K562 (cell line): ENCODE measurements around the gene NFIC. TPM values are rescaled to one million over a fixed set of nuclear protein-coding genes. Genes with fewer than 3 reads are reported as not detected.

Source experiments
- FOXA3 ChIP-seq, 2 experiments: fragments of 450-650 bp in 1 of 2; sonication (generic) in 1 of 2; formaldehyde crosslinking; IDR thresholded peaks in 1 of 2; conservative IDR thresholded peaks in 1 of 2; 2 replicates each; pipeline versions ENCODE4 v1.4.0 to v1.8.0; 2020 to 2022; ENCODE audit warnings: mild to moderate bottlenecking in 2 of 2, missing genetic modification reagents in 1 of 2
- TEAD4 ChIP-seq, 2 experiments: sonication (generic) in 1 of 2; formaldehyde crosslinking in 1 of 2; IDR thresholded peaks; 2 replicates each; pipeline versions ENCODE4 v1.6.1 to v1.8.0; 2012 to 2022; ENCODE audit warnings: borderline replicate concordance in 1 of 2, inconsistent platforms in 1 of 2, low read length in 1 of 2, mild to moderate bottlenecking in 1 of 2, missing genetic modification reagents in 1 of 2
- ZNF766 ChIP-seq: fragments of 200-800 bp; sonication (Bioruptor generic); conservative IDR thresholded peaks from 2 replicates; pipeline ENCODE4 v1.6.1; 2016; ENCODE audit warnings: missing genetic modification characterization, missing compliant biosample characterization
- polyA plus RNA-seq, 8 experiments: library from polyadenylated mRNA; depleted of rRNA in 4 of 8; stranded (reverse) in 5 of 8; unstranded in 3 of 8; fragments of >200 nt; fragmentation: Nextera tagmentation in 2 of 8; fragmentation: Illumina TruSeq in 1 of 8; extraction: Ambion mirVana in 2 of 8; extraction: Trizol in 1 of 8; gene quantifications; 2 replicates each; pipeline versions ENCODE4 v1.2.1 to v1.2.3, GENCODE V29; 2011 to 2014; ENCODE audit warnings: inconsistent platforms in 1 of 8, missing spikeins in 1 of 8
- total RNA-seq, 7 experiments: library from RNA; depleted of rRNA in 6 of 7; stranded (reverse); fragments of >200 nt in 6 of 7; fragmentation: Illumina TruSeq in 2 of 7; extraction: Trizol in 2 of 7; gene quantifications; 2 replicates each; pipeline versions ENCODE4 v1.2.1 to v1.2.3, GENCODE V29; 2011 to 2021; ENCODE audit warnings: low replicate concordance in 1 of 7
- TF ChIP-seq, protein P1 (sequence below): fragments of 450-650 bp; IDR thresholded peaks from 2 replicates; pipeline ENCODE4 v1.6.1; 2016; ENCODE audit warnings: low read depth

NFIC gene
- total and polyA plus RNA-seq, 9 of the 15 experiments (the other 6 are each of a cell fraction or from before 2014, with no cell fraction given), result 0.71 to 62.1 (median 6.9) TPM

DNA sequence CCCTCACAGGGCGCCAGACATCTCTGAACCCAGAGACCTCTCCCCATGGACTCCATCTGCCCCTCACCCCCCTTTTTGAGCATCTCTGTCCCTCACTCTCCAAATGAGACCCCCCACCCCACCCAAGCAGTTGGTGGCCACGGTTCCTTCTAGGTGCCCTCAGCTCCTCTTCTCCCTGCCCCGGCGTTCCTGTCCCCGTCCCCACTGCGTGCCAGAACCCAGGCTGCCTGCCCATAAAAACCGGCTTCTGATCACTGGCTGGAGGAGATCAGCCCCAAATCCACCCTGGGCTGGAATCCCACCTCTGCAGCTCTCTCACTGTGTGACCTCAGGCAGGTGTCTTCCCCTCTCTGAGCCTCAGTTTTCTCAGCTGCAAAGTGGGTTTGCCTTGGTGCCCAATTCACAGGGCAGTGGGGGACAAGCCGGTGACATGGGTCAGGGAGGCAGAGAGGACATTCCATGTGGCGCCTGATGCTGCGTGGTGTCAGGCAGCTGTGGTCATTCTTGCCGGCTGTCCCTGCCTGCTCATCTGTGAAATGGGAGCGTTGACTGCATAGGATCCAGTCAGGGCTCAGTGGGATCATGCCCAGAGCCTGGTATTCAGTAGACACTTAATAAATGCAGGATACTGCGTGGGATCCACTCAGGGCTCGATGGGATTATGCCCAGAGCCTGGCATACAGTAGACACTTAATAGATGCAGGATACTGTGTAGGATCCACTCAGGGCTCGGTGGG lies 88.4 kb downstream of the NFIC start (continued):
- TF ChIP-seq, protein P1, sequence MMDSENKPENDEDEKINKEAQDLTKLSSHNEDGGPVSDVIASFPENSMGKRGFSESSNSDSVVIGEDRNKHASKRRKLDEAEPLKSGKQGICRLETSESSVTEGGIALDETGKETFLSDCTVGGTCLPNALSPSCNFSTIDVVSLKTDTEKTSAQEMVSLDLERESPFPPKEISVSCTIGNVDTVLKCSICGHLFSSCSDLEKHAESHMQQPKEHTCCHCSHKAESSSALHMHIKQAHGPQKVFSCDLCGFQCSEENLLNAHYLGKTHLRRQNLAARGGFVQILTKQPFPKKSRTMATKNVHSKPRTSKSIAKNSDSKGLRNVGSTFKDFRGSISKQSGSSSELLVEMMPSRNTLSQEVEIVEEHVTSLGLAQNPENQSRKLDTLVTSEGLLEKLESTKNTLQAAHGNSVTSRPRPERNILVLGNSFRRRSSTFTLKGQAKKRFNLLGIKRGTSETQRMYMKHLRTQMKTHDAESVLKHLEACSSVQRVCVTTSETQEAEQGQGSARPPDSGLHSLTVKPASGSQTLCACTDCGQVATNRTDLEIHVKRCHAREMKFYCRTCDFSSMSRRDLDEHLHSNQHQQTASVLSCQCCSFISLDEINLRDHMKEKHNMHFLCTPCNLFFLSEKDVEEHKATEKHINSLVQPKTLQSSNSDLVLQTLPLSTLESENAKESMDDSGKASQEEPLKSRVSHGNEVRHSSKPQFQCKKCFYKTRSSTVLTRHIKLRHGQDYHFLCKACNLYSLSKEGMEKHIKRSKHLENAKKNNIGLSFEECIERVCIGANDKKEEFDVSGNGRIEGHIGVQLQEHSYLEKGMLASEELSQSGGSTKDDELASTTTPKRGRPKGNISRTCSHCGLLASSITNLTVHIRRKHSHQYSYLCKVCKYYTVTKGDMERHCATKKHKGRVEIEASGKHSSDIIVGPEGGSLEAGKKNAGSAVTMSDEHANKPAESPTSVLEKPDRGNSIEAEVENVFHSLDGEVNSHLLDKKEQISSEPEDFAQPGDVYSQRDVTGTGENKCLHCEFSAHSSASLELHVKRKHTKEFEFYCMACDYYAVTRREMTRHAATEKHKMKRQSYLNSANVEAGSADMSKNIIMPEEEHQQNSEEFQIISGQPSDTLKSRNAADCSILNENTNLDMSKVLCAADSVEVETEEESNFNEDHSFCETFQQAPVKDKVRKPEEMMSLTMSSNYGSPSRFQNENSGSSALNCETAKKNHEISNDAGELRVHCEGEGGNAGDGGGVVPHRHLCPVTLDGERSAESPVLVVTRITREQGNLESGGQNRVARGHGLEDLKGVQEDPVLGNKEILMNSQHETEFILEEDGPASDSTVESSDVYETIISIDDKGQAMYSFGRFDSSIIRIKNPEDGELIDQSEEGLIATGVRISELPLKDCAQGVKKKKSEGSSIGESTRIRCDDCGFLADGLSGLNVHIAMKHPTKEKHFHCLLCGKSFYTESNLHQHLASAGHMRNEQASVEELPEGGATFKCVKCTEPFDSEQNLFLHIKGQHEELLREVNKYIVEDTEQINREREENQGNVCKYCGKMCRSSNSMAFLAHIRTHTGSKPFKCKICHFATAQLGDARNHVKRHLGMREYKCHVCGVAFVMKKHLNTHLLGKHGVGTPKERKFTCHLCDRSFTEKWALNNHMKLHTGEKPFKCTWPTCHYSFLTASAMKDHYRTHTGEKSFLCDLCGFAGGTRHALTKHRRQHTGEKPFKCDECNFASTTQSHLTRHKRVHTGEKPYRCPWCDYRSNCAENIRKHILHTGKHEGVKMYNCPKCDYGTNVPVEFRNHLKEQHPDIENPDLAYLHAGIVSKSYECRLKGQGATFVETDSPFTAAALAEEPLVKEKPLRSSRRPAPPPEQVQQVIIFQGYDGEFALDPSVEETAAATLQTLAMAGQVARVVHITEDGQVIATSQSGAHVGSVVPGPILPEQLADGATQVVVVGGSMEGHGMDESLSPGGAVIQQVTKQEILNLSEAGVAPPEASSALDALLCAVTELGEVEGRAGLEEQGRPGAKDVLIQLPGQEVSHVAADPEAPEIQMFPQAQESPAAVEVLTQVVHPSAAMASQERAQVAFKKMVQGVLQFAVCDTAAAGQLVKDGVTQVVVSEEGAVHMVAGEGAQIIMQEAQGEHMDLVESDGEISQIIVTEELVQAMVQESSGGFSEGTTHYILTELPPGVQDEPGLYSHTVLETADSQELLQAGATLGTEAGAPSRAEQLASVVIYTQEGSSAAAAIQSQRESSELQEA, result no peak
- TF ChIP-seq TEAD4 (IDR thresholded peaks at IDR 0.05; ENCODE audit: low read length) (no peak), TEAD4 (CRISPR knock-in tag; IDR thresholded peaks at IDR 0.05; ENCODE audit: borderline replicate concordance) (0 out of 2 replicates have a peak, but pooled peaks have one; percentile 68), FOXA3 (CRISPR knock-in tag; conservative IDR thresholded peaks at IDR 0.05 in 1 of 2, IDR thresholded peaks at IDR 0.05 in 1 of 2) (0 out of 4 replicates have a peak, but pooled peaks of 1 of the 2 experiments have one; percentile 31), ZNF766 (CRISPR knock-in tag) (no peak)
